Measurements from ENCODE around the gene BPTF.
"Not testable (repeated sequence)": the region's sequence is repeated elsewhere in the genome, so short reads cannot be mapped to it uniquely, and the experiment has no call there.

BPTF gene

DNA sequence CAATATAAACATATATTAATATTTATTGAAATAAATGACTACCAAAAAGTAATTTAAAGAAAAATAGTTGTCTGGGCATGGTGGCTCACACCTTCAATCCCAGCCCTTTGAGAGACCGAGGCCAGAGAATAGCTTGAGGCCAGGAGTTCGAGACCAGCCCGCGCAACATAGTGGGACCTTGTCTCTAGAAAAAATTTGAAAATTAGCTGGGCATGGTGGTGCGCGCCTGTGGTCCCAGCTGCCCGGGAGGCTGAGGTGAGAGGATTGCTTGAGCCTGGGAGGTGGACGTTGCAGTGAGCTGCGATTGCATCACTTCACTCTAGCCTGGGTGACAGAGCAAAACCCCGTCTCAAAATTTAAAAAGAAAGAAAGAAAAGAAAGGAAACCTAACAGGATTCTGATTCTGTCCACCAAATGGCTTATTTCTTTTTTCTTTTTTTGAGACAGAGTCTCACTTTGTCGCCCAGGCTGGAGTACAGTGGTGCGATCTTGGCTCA lies 3.4 kb upstream of the BPTF start:
- in situ Hi-C loops (cut with MboI; ENCODE audit: low sequenced_read_pairs, unreplicated experiment): no loop called here
- DNase-seq (ENCODE audit: low spot score): no peak
- TF ChIP-seq, protein P1, sequence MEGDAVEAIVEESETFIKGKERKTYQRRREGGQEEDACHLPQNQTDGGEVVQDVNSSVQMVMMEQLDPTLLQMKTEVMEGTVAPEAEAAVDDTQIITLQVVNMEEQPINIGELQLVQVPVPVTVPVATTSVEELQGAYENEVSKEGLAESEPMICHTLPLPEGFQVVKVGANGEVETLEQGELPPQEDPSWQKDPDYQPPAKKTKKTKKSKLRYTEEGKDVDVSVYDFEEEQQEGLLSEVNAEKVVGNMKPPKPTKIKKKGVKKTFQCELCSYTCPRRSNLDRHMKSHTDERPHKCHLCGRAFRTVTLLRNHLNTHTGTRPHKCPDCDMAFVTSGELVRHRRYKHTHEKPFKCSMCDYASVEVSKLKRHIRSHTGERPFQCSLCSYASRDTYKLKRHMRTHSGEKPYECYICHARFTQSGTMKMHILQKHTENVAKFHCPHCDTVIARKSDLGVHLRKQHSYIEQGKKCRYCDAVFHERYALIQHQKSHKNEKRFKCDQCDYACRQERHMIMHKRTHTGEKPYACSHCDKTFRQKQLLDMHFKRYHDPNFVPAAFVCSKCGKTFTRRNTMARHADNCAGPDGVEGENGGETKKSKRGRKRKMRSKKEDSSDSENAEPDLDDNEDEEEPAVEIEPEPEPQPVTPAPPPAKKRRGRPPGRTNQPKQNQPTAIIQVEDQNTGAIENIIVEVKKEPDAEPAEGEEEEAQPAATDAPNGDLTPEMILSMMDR (IDR thresholded peaks at IDR 0.05; ENCODE audit: borderline replicate concordance, control extremely low read depth, extremely low read depth, insufficient read depth, missing control alignments): no peak

DNA sequence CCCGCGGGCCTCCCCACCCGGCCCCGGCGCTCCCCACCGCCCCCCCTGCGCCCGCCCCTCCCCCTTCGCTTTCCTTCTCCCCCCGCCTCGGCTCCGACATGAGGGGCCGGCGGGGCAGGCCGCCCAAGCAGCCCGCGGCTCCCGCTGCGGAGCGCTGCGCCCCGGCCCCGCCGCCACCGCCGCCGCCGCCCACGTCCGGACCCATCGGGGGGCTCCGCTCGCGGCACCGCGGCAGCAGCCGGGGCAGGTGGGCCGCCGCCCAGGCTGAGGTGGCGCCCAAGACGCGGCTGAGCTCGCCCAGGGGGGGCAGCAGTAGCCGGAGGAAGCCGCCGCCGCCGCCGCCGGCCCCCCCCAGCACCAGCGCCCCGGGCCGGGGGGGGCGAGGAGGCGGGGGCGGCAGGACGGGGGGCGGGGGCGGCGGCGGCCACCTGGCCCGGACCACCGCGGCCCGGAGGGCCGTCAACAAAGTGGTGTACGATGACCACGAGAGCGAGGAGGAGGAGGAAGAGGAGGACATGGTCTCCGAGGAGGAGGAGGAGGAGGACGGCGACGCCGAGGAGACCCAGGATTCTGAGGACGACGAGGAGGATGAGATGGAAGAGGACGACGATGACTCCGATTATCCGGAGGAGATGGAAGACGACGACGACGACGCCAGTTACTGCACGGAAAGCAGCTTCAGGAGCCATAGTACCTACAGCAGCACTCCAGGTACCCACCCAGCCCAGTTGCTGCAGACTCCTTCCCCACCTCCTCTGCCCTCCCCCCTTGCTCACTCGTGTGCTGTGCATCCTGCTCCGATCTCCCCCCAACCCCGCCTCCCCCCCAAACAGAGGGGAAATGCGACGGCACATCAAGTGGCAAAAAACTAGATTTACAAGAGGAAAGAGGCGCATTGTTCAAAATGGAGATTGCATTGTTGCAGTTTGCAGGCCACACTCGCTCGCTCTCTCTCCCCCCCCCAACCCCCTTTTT lies 611 bp downstream of the BPTF start:
- in situ Hi-C loops (cut with MboI; ENCODE audit: low sequenced_read_pairs, unreplicated experiment): not testable (repeated sequence)
- DNase-seq (ENCODE audit: low spot score): peak; percentile 40

DNA sequence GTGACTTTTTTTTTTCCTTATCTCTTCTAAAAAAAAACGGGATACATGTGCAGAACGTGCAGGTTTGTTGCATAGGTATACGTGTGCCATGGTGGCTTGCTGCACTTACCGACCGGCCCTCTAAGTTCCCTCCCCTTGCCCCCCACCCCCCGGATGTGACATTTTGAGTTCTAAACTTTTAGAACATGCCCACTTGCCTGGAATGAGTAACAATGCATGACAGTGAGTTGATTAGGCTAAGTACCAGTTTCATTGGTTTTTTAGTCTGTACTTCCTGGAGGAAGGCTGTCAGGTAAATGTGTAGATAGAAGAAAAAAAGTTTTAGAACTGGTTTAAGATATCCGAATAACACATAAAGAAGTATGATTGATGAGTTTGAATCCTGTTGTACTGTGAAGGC lies 4.0 kb downstream of the BPTF start:
- in situ Hi-C loops (cut with MboI; ENCODE audit: low sequenced_read_pairs, unreplicated experiment): no loop called here
- DNase-seq (ENCODE audit: low spot score): peak; percentile 38
- TF ChIP-seq, protein P1 (IDR thresholded peaks at IDR 0.05; ENCODE audit: borderline replicate concordance, control extremely low read depth, extremely low read depth, insufficient read depth, missing control alignments): no peak

DNA sequence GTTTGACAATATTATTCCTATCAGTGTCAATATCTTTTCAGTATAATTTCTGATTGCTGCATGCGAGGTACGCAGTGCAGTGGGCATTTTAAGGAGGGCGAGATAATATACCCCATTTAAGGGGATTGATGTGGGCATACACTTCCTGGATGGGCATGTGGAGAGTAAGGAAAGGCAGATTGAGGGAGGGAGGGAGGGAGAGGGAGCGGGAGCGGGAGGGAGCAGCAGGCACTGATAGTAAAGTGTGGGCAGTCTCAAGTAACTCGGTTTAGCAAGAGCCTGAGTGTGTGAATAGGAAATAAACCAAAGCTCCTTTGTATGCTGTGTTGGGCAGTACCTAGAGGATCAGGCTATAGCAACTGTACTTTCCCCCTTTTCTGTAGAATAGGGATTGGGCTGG lies 5.1 kb downstream of the BPTF start:
- in situ Hi-C loops (cut with MboI; ENCODE audit: low sequenced_read_pairs, unreplicated experiment): no loop called here
- TF ChIP-seq, protein P1 (IDR thresholded peaks at IDR 0.05; ENCODE audit: borderline replicate concordance, control extremely low read depth, extremely low read depth, insufficient read depth, missing control alignments): no peak
- DNase-seq (ENCODE audit: low spot score): no peak

DNA sequence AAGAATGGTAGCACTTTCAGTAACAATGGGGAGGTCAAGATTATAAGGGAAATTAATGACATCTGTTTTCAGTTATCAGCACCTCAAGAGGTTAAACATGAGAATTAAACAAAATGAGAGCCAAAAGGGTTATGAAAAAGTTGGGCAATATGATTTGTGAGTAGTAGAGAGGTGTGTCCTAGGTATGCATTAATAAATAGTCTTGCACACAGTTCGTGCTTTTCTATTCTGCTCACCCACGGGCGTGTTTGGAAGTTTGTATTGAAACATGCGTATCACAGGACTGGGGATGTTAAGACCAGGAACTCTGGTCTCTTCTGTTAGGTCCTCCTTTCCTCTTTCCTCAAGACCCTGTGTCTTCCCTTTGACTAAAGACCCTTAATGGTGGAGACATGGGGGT lies 6.0 kb downstream of the BPTF start:
- in situ Hi-C loops (cut with MboI; ENCODE audit: low sequenced_read_pairs, unreplicated experiment): no loop called here
- DNase-seq (ENCODE audit: low spot score): no peak
- TF ChIP-seq, protein P1 (IDR thresholded peaks at IDR 0.05; ENCODE audit: borderline replicate concordance, control extremely low read depth, extremely low read depth, insufficient read depth, missing control alignments): no peak

DNA sequence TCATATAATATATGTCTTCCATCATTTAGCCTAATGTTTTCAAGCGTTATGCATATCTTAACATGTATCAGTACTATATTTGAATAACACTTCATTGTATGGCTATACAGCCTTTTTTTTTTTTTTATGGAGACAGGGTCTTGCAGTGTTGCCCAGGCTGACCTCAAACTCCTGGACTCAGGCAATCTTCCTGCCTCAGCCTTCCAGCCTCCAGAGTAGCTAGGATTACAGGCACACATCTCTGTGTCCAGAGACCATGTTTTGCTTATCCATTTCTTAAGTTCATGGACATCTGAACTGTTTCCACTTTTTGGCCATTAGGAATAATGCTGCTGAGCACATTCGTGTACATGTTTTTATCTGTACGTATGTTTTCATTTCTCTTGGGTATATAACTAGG lies 7.8 kb downstream of the BPTF start:
- DNase-seq (ENCODE audit: low spot score): no peak

More for the DNA sequence above, 7.8 kb downstream of the BPTF start:
- in situ Hi-C loops (cut with MboI; ENCODE audit: low sequenced_read_pairs, unreplicated experiment): no loop called here
- TF ChIP-seq, protein P1 (IDR thresholded peaks at IDR 0.05; ENCODE audit: borderline replicate concordance, control extremely low read depth, extremely low read depth, insufficient read depth, missing control alignments): no peak

All from GM13976 (cell line).